Femur (tissue), 1 donor: ENCODE data around the gene GPBP1L1.
"Not testable (repeated sequence)": the region's sequence is repeated elsewhere in the genome, so short reads cannot be mapped to it uniquely, and the experiment has no call there.

ENCODE experiments used
- DNase-seq: peaks from one replicate; pipeline ENCODE4 v3.0.0-alpha.2; 2017

The GPBP1L1 gene

GRCh38 chr1:45678489-45678888 is 7.8 kb downstream of the GPBP1L1 start:
- no peak for DNase-seq

GRCh38 chr1:45677751-45678245 is 8.5 kb downstream of the GPBP1L1 start:
- no peak for DNase-seq

- DNase-seq = not testable (repeated sequence)
Measured at GRCh38 chr1:45676553-45676952, 9.8 kb downstream of the GPBP1L1 start.

- no peak for DNase-seq
Measured at GRCh38 chr1:45674478-45674877, 11.9 kb downstream of the GPBP1L1 start.

GRCh38 chr1:45673956-45674355 is 12.4 kb downstream of the GPBP1L1 start:
- no peak for DNase-seq

GRCh38 chr1:45669859-45670655 is 16.3 kb downstream of the GPBP1L1 start:
- DNase-seq = no peak

GRCh38 chr1:45669379-45669778 is 17.0 kb downstream of the GPBP1L1 start:
- DNase-seq = no peak

- no peak for DNase-seq
Measured at GRCh38 chr1:45668526-45668925, 17.8 kb downstream of the GPBP1L1 start.

GRCh38 chr1:45667321-45668111 is 18.8 kb downstream of the GPBP1L1 start:
- DNase-seq = no peak

GRCh38 chr1:45666836-45667235 is 19.5 kb downstream of the GPBP1L1 start:
- DNase-seq = no peak

GRCh38 chr1:45660336-45660735 is 26.0 kb downstream of the GPBP1L1 start:
- DNase-seq = no peak

- DNase-seq = no peak
Measured at GRCh38 chr1:45659222-45659621, 27.1 kb downstream of the GPBP1L1 start.

- DNase-seq = no peak
Measured at GRCh38 chr1:45658171-45658570, 28.2 kb downstream of the GPBP1L1 start.

GRCh38 chr1:45656573-45657226 is 29.6 kb downstream of the GPBP1L1 start:
- DNase-seq = no peak

- no peak for DNase-seq
Measured at GRCh38 chr1:45654540-45655280, 31.6 kb downstream of the GPBP1L1 start.

GRCh38 chr1:45647248-45648021 is 38.9 kb downstream of the GPBP1L1 start:
- DNase-seq = peak; percentile 23

- DNase-seq = no peak
Measured at GRCh38 chr1:45644661-45645060, 41.7 kb downstream of the GPBP1L1 start.

- DNase-seq = no peak
Measured at GRCh38 chr1:45643978-45644377, 42.4 kb downstream of the GPBP1L1 start.

- no peak for DNase-seq
Measured at GRCh38 chr1:45643321-45643720, 43.0 kb downstream of the GPBP1L1 start.

- no peak for DNase-seq
Measured at GRCh38 chr1:45640293-45640692, 46.0 kb downstream of the GPBP1L1 start.

GRCh38 chr1:45635211-45635610 is 51.1 kb downstream of the GPBP1L1 start:
- DNase-seq = no peak

- no peak for DNase-seq
Measured at GRCh38 chr1:45630429-45630828, 55.9 kb downstream of the GPBP1L1 start.
